ENCODE data around the gene RPS27. TPM values are rescaled to one million over a fixed set of nuclear protein-coding genes. Genes with fewer than 3 reads are reported as not detected.
A peak's percentile ranks its signal among the peaks of the same experiment; 100 is the strongest.

The RPS27 gene
- total and polyA plus RNA-seq, 2 of the 13 experiments (the other 11 are each of a cell fraction or from before 2014, with no cell fraction given) = 3,737 to 9,964 TPM

GRCh38 chr1:153977250-153978240 is 13.0 kb upstream of the RPS27 start, which contains the start of gene JTB (continued):
- TF ChIP-seq ZFP41 (CRISPR knock-in tag; IDR thresholded peaks at IDR 0.05; ENCODE audit: borderline replicate concordance) (0 out of 2 replicates have a peak, but pooled peaks have one; percentile 35), PPARG (CRISPR knock-in tag; conservative IDR thresholded peaks at IDR 0.05) (0 out of 2 replicates have a peak, but pooled peaks have one; percentile 18), BORCS8-MEF2B (CRISPR knock-in tag; IDR thresholded peaks at IDR 0.05) (peak; percentile 73; the same call in 1 of the 2 replicates), ZNF547 (CRISPR knock-in tag; IDR thresholded peaks at IDR 0.05) (peak; percentile 78; the same call in 1 of the 2 replicates), SP5 (CRISPR knock-in tag; IDR thresholded peaks at IDR 0.05; ENCODE audit: borderline replicate concordance, low read depth) (no peak), ZNF713 (CRISPR knock-in tag; IDR thresholded peaks at IDR 0.05) (no peak; the same call in 1 of the 2 replicates), ZBTB42 (CRISPR knock-in tag; IDR thresholded peaks at IDR 0.05) (no peak), MAZ (IDR thresholded peaks at IDR 0.05; ENCODE audit: borderline replicate concordance, low read depth, low read length) (no peak), MAZ (CRISPR knock-in tag; IDR thresholded peaks at IDR 0.05; ENCODE audit: low read depth) (no peak; the same call in 1 of the 2 replicates), ZNF605 (CRISPR knock-in tag; IDR thresholded peaks at IDR 0.05) (peak; percentile 94), KLF15 (CRISPR knock-in tag; IDR thresholded peaks at IDR 0.05; ENCODE audit: borderline replicate concordance) (no peak), ZBED4 (CRISPR knock-in tag; IDR thresholded peaks at IDR 0.05; ENCODE audit: borderline replicate concordance) (peak; percentile 41; the same call in 1 of the 2 replicates), ZNF800 (CRISPR knock-in tag; IDR thresholded peaks at IDR 0.05) (peak; percentile 27; the same call in 1 of the 2 replicates), MAX (IDR thresholded peaks at IDR 0.05) (peak; percentile 95), ARID4A (CRISPR knock-in tag; IDR thresholded peaks at IDR 0.05; ENCODE audit: borderline replicate concordance) (peak; percentile 91), ELF3 (CRISPR knock-in tag; IDR thresholded peaks at IDR 0.05) (peak; percentile 50; the same call in 1 of the 2 replicates)
